GM21786 (cell line): ENCODE measurements around the gene LRRC47.

Experiments used
- ATAC-seq: cut with Tn5 transposase; IDR thresholded peaks from one replicate; pipeline ENCODE4 v1.9.1; 2021; ENCODE audit not compliant: unreplicated experiment

The LRRC47 gene

GRCh38 chr1:3796215-3797061 is at the start of gene LRRC47:
LRRC47 (minus strand) TSS chr1:3796498; CDS start chr1:3796476, 22 bp downstream.
- peak; percentile 97 for ATAC-seq

GRCh38 chr1:3842912-3843311 is 46.6 kb upstream of the LRRC47 start:
- no peak for ATAC-seq

- no peak for ATAC-seq
Observed at GRCh38 chr1:3841491-3841890, 45.2 kb upstream of the LRRC47 start.

- no peak for ATAC-seq
Observed at GRCh38 chr1:3838788-3839187, 42.5 kb upstream of the LRRC47 start.

GRCh38 chr1:3837685-3838084 is 41.4 kb upstream of the LRRC47 start:
- ATAC-seq, result no peak

- ATAC-seq, result no peak
Observed at GRCh38 chr1:3837200-3837599, 40.9 kb upstream of the LRRC47 start.

- no peak for ATAC-seq
Observed at GRCh38 chr1:3836421-3836820, 40.1 kb upstream of the LRRC47 start.

- no peak for ATAC-seq
Observed at GRCh38 chr1:3834701-3835100, 38.4 kb upstream of the LRRC47 start.

- no peak for ATAC-seq
Observed at GRCh38 chr1:3831689-3832088, 35.4 kb upstream of the LRRC47 start.

- ATAC-seq, result no peak
Observed at GRCh38 chr1:3828391-3828790, 32.1 kb upstream of the LRRC47 start.

GRCh38 chr1:3827813-3828307 is 31.6 kb upstream of the LRRC47 start:
- no peak for ATAC-seq

GRCh38 chr1:3825356-3825755 is 29.1 kb upstream of the LRRC47 start:
- ATAC-seq, result no peak

- ATAC-seq, result no peak
Observed at GRCh38 chr1:3824650-3825049, 28.4 kb upstream of the LRRC47 start.

GRCh38 chr1:3822421-3822820 is 26.1 kb upstream of the LRRC47 start:
- no peak for ATAC-seq

- ATAC-seq, result no peak
Observed at GRCh38 chr1:3821908-3822307, 25.6 kb upstream of the LRRC47 start.

GRCh38 chr1:3821447-3821846 is 25.1 kb upstream of the LRRC47 start:
- no peak for ATAC-seq

GRCh38 chr1:3821004-3821403 is 24.7 kb upstream of the LRRC47 start:
- ATAC-seq, result no peak

GRCh38 chr1:3820316-3820715 is 24.0 kb upstream of the LRRC47 start:
- no peak for ATAC-seq

- no peak for ATAC-seq
Observed at GRCh38 chr1:3819771-3820200, 23.5 kb upstream of the LRRC47 start.

GRCh38 chr1:3817821-3818597 is 21.7 kb upstream of the LRRC47 start:
- no peak for ATAC-seq

- ATAC-seq, result no peak
Observed at GRCh38 chr1:3817138-3817740, 20.9 kb upstream of the LRRC47 start.
